Stimulated activated CD8-positive, alpha-beta memory T cell treated with anti-CD3 and anti-CD28 coated beads, Interleukin-4, amount 100 ng/mL, for 48 hours (primary cell): Measurements from ENCODE around the gene AP2S1.
"Not testable (repeated sequence)": the region's sequence is repeated elsewhere in the genome, so short reads cannot be mapped to it uniquely, and the experiment has no call there.

Experiments
- DNase-seq: peaks from one replicate; pipeline ENCODE4 v3.0.0-alpha.2; 2020

AP2S1 gene

GRCh38 chr19:46866407-46867136 is 15.9 kb upstream of the AP2S1 start:
- DNase-seq = no peak

DNA sequence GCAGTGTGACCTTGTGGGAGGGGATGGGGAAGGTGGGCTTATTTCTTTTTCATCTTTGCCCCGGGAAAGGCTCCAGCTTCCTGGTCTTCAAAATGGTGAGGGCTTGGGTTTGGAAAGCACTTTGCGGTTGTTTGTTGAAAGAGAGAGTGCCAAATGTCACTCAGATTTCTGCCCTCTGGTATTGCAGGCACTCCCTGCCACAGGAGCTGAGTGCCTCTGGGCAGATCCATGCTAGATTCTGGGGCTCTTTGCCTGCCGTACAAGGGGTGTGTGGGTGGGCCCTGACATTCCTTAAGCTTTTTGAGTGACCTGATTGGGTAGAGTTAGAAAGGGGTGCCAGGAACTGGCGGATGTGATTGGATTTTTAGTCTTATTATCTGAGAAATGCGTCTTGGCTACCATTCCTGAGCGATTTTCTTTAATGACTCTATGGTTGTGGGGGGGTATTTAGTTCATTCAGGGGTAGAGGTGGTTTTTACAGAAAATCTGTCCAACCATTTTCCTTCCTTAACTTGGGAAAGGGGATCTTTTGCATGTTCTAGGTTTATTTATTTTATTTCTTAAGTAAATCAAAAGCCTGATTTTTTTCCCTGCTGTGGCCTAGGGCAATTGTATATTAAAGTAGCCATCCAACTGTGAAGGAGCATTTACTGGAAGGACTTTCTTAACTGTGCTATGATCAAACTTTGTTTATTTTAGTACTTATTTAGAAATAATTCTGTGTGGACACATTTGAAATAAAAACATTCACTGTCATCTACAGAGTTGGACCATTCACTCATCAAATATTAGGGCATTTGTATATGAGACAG is 13.4 kb upstream of the AP2S1 start:
- DNase-seq = no peak

GRCh38 chr19:46862974-46863632 is 12.5 kb upstream of the AP2S1 start:
- DNase-seq = no peak

DNA sequence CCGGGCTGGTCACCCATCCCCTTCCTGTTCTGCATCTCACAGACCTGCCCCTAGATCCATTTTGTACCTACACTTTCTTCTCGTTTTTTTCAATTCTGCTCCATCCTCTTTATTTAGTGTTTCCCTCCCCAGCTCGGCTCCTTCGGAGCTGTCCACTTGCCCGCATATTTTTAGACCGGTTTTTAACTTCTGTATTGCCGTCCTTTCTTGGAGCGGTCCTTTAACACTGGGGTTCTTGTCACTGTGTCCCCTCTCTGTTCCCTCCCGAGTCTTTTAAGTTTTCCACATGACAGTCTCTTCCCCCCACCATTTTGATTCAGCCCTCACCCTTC is 11.8 kb upstream of the AP2S1 start:
- DNase-seq = no peak

DNA sequence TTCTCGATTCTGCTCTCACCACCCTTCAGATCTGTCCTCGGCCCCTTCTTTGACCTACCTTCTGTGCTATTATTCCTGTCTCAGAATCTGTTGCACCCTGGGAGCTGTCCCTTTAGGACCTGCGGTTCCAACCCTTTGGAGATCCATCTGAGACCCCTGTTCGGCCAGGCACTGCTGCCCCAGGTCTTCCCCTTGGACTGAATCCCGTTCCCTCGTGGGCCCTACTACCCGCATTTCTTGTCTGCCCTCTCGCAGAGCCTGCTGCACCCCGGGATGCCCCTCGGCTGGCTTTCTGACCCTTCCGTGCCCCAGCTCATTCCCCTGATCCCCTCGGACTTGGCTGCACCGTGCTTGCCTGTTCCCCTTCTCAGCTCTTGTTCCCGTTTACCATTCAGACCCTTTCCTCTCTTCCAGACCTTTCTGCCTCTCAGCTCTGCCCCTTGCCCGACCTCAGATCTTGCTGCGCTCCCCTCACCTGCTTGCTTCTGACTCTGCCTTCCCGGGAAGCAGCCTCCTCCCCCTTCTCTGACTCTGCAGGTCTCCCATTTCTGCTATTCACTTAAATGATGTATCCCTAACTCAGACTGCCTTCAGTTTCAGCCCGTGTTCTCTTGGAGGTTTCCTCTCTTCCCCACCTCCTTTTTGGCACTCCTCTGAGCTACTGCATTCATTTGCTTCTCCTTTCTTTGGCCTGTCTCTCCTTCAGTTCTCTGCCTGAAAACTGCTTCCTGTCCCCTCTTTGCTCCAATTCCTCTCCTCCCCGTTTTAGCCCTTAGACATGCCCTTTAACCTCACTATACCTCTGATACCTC is 11.3 kb upstream of the AP2S1 start:
- DNase-seq = peak; percentile 32

DNA sequence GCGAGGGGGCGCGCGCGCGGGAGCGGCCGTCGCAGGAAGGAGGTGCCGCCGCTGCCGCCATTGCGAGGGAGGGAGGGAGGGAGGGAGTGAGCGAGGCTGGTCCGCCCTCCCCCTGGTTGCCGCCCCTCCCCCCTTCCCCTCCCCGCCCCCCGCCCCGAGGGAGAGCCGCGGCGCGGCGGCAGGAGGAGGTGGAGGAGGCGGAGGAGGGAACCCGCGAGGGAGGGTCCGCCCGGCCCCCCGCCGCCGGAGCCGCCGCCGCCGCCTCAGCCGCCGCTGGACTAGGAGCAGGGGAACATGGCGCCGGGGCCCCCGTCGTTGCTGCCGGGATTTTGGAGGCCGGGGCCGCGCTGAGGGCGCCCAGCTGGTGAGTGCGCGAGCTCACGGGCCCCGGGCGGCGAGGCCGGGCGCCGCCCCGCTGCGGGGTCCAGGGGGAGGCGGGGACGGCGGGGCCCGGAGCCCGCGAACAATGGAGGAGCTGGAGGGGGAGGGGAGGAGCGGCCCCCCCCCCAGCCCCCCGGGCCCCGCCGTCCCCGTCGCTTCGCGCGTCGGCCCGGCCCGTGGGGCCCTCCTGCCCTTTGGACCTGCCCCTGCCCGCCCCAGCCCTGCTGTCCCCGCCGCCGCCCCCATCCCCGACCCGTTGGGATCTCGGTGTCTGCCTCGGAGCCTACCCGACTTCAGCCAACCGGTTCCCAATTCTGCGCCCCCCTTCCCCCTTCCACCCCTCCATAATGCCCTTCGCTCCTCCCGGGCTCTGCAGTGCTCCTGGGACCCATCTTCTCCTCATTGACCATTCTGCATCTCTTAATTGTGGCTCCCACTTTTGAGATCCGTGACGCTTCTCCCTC is 10.4 kb upstream of the AP2S1 start, which contains the start of gene ARHGAP35:
ARHGAP35 (plus strand) TSS at position 152 of the 845 bp plus-strand sequence. CDS start 57,679 bp downstream, outside the sequence.
- no peak for DNase-seq

DNA sequence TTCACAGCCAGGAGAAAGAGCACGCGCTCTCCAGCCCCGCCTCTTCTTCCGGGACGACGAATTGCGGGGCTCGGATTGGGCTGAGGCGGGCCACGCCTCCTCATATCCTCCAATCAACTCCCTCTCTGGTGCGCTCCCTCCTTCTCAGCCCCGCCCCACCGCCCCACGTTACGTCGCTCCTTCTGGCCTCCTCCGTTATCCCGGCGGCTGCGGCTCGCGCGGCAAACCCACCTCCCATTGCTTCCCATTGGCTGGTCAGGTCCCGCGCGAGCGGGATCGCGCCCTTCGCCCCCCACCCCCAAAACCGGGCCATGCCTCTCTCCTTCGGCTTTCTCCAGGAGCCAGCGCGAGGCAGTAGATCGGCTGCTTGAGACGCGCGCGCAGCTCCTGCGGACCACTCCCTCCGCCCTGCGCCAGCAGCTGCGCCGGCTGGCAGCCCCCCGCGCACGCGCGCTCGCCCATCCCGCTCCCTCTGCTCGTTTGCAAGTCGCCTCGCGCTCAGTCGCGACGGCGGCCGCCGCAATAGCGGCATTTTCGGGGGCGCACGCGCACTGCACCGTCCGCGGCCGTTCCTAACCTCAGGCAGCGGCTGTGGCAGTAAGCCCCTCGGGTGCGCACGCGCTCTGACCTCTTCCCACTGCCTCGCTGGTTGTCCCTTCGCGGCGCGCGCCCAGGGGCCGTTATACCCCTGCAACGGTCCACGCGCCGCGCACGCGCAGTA is 9.6 kb upstream of the AP2S1 start:
- peak; percentile 97 for DNase-seq

- DNase-seq = no peak
Observed at GRCh38 chr19:46859637-46860124, 9.0 kb upstream of the AP2S1 start.

DNA sequence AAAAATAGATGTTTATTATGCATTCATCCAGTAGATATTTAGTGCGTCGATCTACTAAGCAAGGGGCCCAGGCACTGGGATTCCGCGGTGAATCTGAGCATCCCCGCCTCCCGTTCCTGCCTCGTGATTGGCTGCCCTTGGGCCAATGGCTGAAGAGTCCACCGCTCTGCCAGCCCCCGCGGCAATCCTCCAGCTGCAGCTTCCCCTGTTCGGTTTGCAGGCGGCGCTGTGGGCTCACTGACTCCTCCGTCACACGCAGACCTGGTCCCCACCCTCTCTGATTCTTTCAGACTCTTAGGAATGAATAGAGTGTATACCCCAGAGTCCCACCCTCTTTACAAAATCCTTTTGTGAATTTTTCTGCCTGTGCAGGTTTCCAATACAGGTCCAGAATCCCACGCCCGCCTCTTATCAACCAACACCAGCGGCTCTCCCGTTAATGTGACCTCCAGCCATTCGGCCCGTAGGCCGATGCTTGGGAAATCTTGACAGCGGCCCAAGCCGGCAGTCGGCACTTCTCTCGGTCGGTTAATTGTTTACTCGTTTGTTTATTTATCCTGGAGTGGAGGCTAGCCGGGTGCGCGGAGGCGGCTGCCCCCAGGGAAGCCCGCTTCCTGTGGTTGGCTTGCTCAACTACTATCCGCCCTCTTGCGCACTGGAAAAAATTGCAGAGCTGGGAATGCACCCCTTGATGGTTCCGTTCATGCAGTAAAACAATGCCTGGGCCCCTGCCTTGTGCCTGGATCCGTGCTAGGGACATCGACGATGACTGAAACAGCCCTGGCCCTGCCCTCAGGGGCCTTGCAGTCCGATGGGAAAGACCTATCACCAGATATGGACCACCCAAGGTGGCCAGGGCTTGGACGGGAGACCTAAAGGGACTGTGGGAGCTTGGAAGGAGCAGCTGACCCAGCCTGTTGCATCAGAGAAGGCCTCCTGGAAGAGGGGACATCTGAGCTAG is 5.7 kb upstream of the AP2S1 start:
- peak; percentile 94 for DNase-seq

DNA sequence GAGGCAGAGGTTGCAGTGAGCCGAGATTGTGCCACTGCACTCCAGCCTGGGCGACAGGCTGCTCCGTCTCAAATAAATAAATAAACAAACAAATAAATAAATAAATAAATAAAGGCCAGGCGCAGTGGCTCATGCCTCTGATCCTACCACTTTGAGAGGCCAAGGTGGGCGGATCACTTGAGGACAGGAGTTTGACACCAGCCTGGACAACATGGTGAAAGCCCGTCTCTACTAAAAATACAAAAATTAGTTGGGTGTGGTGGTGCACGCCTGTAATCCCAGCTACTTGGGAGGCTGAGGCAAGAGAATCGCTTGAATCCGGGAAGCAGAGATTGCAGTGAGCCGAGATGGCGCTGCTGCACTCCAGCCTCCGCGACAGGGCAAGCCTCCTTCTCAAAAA is 4.1 kb upstream of the AP2S1 start:
- not testable (repeated sequence) for DNase-seq

- no peak for DNase-seq
Observed at GRCh38 chr19:46852830-46853229, 2.2 kb upstream of the AP2S1 start.

GRCh38 chr19:46849610-46850009 is 1.0 kb downstream of the AP2S1 start:
- DNase-seq = no peak

DNA sequence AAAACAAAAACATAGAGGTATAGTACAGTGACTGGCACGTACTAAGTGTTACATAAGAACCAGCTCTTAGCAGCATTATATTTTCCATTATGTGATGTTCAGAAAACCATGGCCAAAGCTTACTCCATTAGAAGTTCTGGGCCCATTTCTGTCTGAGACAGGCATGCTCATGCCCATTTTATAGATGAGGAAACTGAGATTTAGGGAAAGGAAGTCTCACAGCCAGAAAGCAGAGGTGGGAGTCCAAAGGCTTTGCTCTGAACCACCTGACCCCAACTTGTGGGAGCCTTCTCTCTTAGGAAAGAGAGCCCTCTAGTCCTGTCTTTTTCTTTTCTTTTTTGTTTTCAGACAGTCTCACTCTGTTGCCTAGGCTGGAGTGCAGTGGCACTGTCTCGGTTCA is 2.3 kb downstream of the AP2S1 start:
- DNase-seq = no peak

DNA sequence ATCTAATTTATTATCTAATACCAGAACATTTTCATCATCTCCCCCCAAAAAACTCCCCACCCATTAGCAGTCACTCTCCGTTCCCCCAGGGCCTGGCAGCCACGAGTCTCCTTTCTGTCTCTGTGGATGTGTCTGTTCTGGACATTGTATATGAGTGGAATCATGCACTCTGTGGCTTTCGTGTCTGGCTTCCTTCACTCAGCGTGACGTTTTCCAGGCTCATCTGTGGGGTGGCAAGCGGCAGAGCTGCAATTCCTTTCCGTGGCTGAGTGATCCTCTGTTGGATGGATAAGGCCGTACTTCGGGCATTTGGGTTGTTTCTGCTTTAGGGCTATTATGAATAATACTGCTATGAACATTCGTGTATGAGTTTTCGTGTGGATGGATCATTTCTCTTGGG is 3.1 kb downstream of the AP2S1 start:
- no peak for DNase-seq

- DNase-seq = no peak
Observed at GRCh38 chr19:46845959-46846459, 4.6 kb downstream of the AP2S1 start.

DNA sequence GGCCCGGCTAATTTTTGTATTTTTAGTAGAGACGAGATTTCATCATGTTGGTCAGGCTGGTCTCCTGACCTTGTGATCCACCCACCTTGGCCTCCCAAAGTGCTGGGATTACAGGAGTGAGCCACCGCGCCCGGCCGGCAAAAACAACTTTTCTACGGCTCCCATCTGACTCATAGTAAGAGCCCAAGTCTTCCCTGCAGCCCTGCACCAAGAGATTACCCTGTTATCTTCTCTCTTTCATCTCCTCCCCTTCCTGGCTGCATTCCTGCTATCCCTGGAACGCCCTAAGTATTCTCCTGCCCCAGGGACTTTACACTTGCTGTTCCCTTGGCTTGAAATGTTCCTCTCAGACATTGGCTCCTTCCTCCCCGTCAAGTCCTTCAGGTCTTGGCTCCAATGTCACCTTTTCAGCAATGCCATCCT is 6.6 kb downstream of the AP2S1 start:
- no peak for DNase-seq

- DNase-seq = no peak
Observed at GRCh38 chr19:46842791-46843190, 7.9 kb downstream of the AP2S1 start.

GRCh38 chr19:46841458-46842083 is 9.1 kb downstream of the AP2S1 start:
- no peak for DNase-seq

GRCh38 chr19:46840498-46840942 is 10.1 kb downstream of the AP2S1 start:
- DNase-seq = peak; percentile 53
